Stimulated activated effector memory CD8-positive, alpha-beta T cell treated with anti-CD3 and anti-CD28 coated beads, Interleukin-12 subunit alpha, Interleukin-12 subunit beta, amount 100 ng/mL, for 72 hours (primary cell): ENCODE data around the gene SLC23A2.
"Not testable (repeated sequence)": the region's sequence is repeated elsewhere in the genome, so short reads cannot be mapped to it uniquely, and the experiment has no call there.

ENCODE experiments used
- ATAC-seq: fragments of 150-1000 bp; cut with Tn5 transposase; 2 replicates; pipeline ENCODE4 v1.10.0; 2021
- DNase-seq, 2 donors: peaks; one replicate each; pipeline ENCODE4 v3.0.0; 2021 to 2022; ENCODE audit warnings: low spot score in 2 of 2
- H3K27ac Mint-ChIP-seq: one replicate; pipeline ENCODE4 v1.8.0; 2022; ENCODE audit warnings: mild to moderate bottlenecking, mixed read lengths
- H3K36me3 Mint-ChIP-seq: one replicate; pipeline ENCODE4 v1.8.0; 2022; ENCODE audit warnings: mild to moderate bottlenecking, mixed read lengths
- H3K4me1 Mint-ChIP-seq: one replicate; pipeline ENCODE4 v1.8.0; 2022; ENCODE audit warnings: mixed read lengths
- H3K4me3 Mint-ChIP-seq: one replicate; pipeline ENCODE4 v1.8.0; 2022; ENCODE audit warnings: mild to moderate bottlenecking, mixed read lengths
- H3K9me3 Mint-ChIP-seq: one replicate; pipeline ENCODE4 v1.8.0; 2022; ENCODE audit warnings: mixed read lengths

Gene SLC23A2

DNA sequence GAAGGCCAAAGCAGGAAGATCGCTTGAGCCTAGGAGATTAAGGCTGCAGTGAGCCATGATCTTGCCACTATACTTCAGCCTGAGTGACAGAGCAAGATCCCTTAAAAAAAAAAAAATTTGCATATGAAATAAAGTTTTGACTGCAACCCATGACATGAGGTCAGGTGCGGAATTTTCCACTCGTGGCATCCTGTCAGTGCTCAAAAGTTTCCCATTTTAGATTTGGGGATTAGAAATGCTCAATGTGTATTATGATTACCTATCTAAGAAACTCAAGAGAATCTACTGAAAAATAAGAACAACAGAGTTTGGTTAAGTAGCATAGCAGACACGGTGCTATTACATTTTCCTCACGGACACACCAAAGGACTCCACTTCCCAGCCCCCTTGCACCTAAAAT is 11.7 kb downstream of the SLC23A2 start:
- ATAC-seq (no peak), DNase-seq (no peak)
- Mint-ChIP-seq H3K4me3 (no peak overlapping the region), H3K27ac (no peak overlapping the region), H3K4me1 (peaks cover 13% of the 10 kb centered on the region), H3K36me3 (peaks cover 12% of the 10 kb centered on the region), H3K9me3 (no peaks in the 10 kb centered on the region)

DNA sequence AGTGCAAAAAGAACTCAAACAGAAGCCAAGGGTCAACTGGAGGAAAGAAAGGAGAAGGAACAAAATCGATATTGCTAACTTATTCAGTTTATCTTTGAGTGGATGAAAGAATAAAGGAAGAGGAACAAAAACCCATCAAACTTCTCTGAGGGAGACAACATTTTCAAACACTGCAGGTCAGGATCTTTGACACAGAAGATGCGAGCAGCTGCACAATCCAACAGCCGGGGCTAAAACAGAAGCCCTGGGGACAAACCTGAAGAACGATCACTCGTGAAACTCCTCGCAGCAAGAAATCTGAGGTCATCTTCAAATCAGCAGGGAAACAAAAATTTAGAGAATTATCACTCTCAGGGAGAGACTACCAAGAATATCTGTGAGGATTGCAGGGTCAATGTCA is 14.2 kb downstream of the SLC23A2 start:
- Mint-ChIP-seq H3K36me3 (peaks cover 12% of the 10 kb centered on the region), H3K4me1 (peaks cover 13% of the 10 kb centered on the region), H3K4me3 (no peak overlapping the region), H3K27ac (peak overlapping the region; percentile 32), H3K9me3 (no peaks in the 10 kb centered on the region)
- DNase-seq (no peak), ATAC-seq (no peak)

DNA sequence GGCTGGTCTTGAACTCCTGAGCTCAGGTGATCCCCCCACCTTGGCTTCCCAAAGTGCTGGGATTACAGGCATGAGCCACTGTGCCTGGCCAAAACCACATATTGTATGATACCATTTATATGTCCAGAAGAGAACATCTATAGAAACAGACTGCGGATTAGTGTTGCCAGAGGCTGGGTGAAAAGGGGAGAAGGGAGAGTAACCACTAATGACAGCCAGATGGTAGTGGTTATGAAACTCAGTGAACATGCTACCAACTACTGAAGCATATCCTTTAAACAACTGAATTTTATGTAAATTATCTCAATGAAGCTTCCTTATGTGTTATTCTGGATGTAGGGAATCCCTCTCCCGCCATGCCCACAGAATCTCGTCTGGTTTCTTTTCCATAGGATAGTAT is 15.7 kb downstream of the SLC23A2 start:
- peaks cover 18% of the 10 kb centered on the region for H3K4me1 Mint-ChIP-seq
- no peak for DNase-seq
- no peak overlapping the region for H3K27ac Mint-ChIP-seq
- no peak for ATAC-seq
- no peak overlapping the region for H3K4me3 Mint-ChIP-seq
- peaks cover 12% of the 10 kb centered on the region for H3K36me3 Mint-ChIP-seq
- H3K9me3 Mint-ChIP-seq = no peaks in the 10 kb centered on the region

DNA sequence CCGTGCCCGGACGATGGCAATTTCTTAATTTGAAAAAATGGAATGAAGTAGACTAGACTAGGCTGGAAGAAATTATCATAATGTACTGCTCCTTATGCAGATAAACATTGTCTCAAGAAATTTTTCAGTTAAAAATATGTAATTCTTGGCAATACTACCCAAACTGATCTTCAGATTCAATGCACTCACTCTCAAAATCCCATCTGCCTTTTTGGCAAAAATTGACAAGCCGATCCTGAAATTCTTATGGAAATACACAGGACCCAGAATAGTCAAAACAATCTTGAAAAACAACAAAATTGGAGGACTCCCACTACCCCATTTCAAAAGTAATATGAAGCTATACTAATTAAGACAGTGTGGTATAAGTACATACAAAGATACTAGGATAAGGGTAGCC is 19.0 kb downstream of the SLC23A2 start:
- peaks cover 7% of the 10 kb centered on the region for H3K36me3 Mint-ChIP-seq
- H3K27ac Mint-ChIP-seq = no peak overlapping the region
- H3K4me3 Mint-ChIP-seq = no peak overlapping the region
- ATAC-seq = no peak
- no peak for DNase-seq
- peaks cover 13% of the 10 kb centered on the region for H3K4me1 Mint-ChIP-seq
- H3K9me3 Mint-ChIP-seq = no peaks in the 10 kb centered on the region

DNA sequence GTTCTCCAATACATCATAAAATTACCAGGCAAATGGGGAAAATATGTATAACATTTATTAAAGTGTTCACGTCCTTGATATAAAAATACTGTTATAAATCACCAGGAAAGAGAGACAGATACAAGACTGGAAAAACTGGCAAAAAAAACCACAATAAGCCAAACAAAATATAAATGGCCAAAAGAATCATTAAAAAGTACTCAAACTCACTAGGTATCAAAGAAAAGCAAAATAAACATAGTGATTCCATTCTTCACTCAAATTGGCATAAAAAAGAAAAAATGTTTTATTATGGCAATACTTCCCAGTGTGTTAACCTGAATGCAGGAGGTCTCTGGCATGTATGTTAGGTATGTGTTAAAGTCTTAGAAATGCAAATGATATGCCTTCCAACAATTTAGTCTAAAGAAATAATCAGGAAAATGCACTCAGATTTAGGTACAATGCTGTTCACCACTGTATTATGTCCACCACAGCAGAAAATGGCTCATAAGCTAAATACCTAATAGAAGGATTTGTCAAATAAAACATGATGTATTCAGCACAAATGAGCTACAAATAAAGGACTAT is 21.4 kb downstream of the SLC23A2 start:
- H3K27ac Mint-ChIP-seq = no peak overlapping the region
- H3K4me1 Mint-ChIP-seq = peaks cover 7% of the 10 kb centered on the region
- no peaks in the 10 kb centered on the region for H3K9me3 Mint-ChIP-seq

DNA sequence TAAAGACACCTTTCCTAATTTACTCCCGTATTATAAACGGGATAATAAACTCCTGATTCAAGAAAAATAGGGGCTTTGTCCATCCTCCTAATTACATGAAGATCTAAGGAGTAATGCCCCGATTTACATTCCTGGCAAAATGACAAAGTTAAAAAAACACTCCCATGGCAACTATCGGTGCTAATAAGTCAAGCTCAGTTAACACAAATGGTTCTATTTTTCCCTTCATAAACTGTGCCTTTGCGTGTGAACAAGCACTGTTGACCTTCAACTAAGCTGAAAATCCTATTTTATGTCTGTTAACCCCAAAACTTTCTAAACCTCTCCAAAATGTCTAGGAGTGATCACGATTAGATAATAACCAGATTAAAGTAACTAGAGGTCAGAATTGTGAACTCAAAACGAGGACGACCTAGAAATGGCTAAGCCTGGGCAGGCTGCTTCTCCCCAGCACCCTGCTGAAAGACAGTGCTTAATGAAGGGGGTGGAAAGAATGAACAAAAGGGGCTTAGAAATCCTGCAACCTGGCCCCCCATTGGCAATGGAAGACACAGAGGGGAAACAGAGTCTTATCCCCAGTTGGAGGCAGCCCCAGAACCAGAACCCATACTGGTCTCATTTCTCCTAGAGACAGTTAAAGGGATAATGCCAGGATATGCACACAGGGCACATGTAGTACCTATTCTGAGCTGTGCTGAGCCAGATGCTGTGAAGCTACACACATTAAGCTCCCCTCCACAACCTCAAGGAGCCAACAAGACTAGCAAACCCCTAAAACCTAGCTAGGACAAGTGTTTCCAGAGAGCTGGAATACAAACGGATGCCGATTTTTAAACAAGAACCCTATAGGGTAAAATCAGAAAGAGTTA is 23.0 kb downstream of the SLC23A2 start:
- Mint-ChIP-seq H3K4me1 (peaks cover 14% of the 10 kb centered on the region), H3K27ac (no peak overlapping the region), H3K36me3 (no peaks in the 10 kb centered on the region), H3K4me3 (no peak overlapping the region), H3K9me3 (no peaks in the 10 kb centered on the region)
- DNase-seq (no peak), ATAC-seq (no peak)

More for the DNA sequence above, 21.4 kb downstream of the SLC23A2 start:
- H3K36me3 Mint-ChIP-seq = no peaks in the 10 kb centered on the region
- H3K4me3 Mint-ChIP-seq = no peak overlapping the region
- ATAC-seq = no peak
- no peak for DNase-seq

DNA sequence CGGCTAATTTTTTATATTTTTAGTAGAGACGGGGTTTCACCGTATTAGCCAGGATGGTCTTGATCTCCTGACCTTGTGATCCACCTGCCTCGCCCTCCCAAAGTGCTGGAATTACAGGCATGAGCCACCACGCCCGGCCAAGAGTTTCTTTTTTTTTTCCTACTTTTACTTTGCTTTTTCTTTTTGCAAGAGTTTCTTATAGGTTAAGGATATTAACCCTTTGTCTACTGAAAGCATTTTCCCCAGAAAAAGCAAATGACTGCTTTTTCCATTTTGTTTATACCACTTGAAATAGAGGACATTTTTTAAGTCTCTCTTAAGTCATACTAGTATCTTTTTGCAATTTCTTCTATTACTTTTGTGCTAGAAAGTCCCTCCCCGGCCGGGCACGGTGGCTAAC is 25.3 kb downstream of the SLC23A2 start:
- ATAC-seq, H3K27ac Mint-ChIP-seq, H3K36me3 Mint-ChIP-seq, H3K9me3 Mint-ChIP-seq, H3K4me3 Mint-ChIP-seq, DNase-seq: not testable (repeated sequence)
- H3K4me1 Mint-ChIP-seq = peaks cover 22% of the 10 kb centered on the region

DNA sequence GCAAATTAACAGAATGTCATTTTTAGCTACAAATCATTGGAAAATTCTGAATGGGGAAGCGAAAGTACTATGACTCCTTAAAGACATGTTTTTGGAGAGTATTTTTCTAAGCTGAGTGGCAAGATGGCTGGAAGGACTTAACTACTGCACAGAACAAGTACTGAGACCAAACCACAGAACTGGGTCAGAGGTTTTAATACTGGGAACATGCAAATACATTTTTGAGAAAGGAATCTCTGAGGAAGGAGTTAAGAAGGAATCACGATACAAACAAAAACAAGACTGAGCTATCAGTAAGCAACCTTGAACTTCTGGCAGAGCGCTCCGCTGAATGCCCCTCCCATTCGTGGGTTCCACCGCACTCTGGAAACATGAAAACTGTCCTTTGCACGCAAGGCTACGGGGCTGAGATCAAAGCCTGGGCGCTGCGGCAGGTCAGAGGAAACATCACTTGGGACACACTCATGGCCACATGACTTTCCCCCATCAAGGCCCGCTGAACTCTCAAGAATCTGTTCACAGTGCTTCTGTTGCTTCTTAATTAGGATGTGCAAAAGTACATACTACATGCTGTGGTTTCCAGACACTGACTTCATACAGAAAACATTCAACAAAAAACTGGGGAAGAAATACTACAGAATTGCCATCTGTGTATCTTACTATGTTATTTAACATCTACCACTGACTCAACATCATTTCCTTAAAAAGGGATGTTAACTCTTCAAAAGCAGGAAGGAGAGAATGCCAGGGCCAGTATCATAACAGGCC is 27.8 kb downstream of the SLC23A2 start:
- peak in 1 of 2 donors; percentile 55 for DNase-seq
- Mint-ChIP-seq H3K9me3 (no peaks in the 10 kb centered on the region), H3K27ac (peak overlapping the region; percentile 88), H3K4me1 (peaks cover 16% of the 10 kb centered on the region), H3K4me3 (peak overlapping the region; percentile 11), H3K36me3 (peaks cover 24% of the 10 kb centered on the region)
- ATAC-seq = peak; percentile 69

DNA sequence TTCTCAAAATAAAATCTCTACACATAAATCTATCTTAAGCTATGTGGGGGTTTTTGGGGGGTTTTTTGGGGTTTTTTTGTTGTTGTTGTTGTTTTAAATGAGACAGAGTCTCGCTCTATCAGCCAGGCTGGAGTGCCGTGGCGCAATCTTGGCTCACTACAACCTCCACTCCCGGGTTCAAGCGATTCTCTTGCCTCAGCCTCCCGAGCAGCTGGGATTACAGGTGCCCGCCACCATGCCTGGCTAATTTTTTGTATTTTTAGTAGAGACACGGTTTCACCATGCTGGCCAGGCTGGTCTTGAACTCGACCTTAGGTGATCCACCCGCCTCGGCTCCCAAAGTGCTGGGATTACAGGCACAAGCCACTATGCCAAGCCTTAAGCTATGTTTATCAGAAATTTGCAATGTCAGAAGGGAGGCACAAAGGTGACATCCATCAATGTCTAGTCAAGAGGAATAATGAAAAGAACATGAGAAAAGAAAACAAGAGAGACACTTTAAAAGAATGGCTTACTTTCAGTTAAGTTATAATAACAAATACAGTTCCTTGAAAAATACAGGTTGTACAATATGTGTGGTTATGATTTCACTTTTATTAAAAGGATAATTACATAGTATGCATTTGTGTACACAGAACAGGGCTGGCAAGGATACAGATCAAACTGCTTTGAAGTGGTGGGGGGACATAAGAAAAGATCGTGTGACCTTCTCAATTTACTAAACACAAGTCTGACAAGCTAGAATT is 28.6 kb downstream of the SLC23A2 start:
- Mint-ChIP-seq H3K9me3 (no peaks in the 10 kb centered on the region), H3K27ac (peak overlapping the region; percentile 88), H3K4me3 (peak overlapping the region; percentile 11), H3K4me1 (peaks cover 22% of the 10 kb centered on the region), H3K36me3 (peaks cover 32% of the 10 kb centered on the region)
- DNase-seq (no peak), ATAC-seq (no peak)

DNA sequence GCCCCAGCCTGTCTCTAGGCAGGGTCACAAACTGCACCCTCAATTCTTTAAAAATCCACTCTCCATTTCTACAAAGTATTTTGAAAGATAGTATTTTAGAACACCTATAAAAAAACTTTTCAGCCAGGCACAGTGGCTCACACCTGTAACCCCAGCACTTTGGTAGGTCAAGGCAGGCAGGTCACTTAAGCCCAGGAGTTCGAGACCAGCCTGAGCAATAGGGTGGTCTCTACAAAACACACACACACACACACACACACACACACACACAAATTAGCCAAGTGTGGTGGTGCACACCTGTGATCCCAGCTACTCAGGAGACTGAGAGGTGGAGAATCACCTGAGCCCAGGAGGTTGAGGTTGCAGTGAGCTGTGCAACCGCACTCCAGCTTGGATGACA is 30.2 kb downstream of the SLC23A2 start:
- Mint-ChIP-seq H3K4me3 (no peak overlapping the region), H3K9me3 (no peaks in the 10 kb centered on the region), H3K4me1 (peaks cover 23% of the 10 kb centered on the region), H3K36me3 (peaks cover 36% of the 10 kb centered on the region), H3K27ac (no peak overlapping the region)
- ATAC-seq = no peak
- no peak for DNase-seq

DNA sequence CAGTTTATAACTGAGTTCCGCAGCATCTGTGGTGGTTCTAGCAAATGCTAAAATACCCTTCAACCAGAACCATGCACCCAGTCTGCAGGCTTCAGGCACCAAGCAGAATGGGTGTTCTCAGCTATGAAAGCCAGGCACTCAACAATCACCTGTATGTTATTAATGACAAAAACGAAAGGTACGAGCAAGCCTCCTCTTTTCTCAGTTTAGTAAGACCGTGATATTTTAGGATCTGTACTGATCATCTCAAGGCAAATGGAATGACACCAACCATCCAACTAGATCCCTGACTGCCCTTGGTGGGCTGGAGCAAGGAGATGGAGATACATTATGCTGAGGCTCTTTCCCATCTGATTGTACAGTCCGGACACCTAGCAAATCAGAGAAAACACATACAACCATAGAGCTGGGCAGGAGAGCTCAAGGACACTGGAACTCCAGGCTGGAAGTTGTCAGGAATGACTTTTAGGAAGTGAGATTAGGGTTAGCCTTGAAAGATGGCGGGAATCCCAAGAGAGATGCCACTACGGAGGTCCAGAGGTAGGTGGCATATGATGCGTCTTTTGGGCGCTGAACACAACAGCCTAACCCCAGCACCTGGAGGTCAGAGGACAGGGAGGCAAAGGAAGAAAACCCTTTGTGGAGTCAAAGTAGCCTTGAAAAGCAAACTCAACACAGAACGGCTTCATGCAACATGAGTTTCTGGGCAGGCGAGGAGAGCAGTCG is 33.4 kb downstream of the SLC23A2 start:
- Mint-ChIP-seq H3K36me3 (peaks cover 36% of the 10 kb centered on the region), H3K27ac (peak overlapping the region; percentile 67), H3K9me3 (no peaks in the 10 kb centered on the region), H3K4me3 (no peak overlapping the region), H3K4me1 (peaks cover 12% of the 10 kb centered on the region)
- no peak for DNase-seq
- ATAC-seq = no peak

DNA sequence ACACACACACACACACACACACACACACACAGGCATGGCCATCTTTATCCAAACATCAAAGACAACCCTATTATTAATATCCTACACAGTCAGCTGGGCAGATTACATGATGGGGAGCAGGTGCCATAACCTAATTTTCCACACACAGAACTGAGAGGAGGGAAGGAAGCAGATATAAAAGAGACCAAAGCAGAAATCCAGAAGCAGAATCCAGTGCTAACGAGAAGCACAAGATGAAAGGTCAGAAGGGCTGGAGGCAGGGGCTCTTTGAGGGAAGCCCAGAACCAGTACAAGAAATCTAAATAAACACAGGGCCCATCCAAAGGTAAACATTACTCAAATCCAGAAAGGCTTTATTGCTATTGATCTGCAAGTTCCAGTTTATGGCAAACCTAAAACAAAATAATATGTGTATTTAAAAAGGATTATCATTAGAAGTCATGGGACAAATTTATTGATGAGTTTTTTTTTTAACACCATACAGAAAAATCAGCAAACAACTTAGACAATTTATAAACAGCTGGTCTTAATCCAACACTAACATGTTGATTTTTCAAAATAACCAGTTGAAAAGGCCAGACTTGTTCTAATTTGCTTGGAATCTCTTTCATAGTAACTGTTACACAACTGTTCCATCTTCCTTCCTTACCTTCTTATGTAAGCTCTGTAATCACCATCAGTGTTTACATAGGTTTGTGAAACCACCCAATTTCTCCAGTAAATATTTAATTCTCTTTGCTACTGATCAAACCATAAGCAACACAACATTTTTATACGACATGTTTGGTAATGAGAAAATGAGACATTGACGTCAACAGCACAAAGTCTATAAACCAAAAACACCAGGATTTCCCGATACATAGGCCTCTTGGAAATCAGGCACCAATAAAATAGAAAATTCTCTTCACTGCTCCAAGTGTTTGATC is 34.2 kb downstream of the SLC23A2 start:
- ATAC-seq = no peak
- Mint-ChIP-seq H3K27ac (peak overlapping the region; percentile 67), H3K4me1 (peaks cover 12% of the 10 kb centered on the region)

DNA sequence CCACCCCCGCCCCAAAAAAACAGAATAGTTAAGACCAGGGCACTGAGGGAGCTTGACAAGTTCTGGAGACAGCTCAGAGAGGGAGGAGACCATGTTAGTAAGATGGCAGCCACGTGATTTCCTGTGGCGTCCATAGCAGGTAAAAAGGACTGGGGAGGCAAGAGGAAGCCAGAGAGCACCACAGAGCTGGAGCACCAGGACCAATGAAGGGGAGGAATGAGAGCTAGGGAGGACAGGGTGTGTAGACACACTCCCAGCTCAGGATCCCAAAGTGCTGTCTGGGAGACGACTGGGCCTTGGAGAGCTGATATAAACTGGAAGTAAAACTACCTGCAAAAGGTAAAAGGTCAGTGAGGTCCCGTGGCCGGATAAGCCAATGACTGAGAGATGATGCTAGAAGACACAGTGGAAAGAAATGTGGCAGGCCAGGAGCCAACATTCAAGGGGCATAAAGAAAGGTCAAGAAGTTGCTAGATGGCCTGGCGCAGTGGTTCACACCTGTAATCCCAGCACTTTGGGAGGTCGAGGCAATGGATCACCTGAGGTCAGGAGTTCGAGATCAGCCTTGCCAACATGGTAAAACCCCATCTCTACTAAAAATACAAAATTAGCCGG is 39.0 kb downstream of the SLC23A2 start:
- ATAC-seq = peak; percentile 90
- DNase-seq = no peak
- Mint-ChIP-seq H3K27ac (peak overlapping the region; percentile 87), H3K9me3 (peaks cover 3% of the 10 kb centered on the region), H3K36me3 (peaks cover under 1% of the 10 kb centered on the region), H3K4me1 (peaks cover 14% of the 10 kb centered on the region), H3K4me3 (peak overlapping the region; percentile 33)

More for the DNA sequence above, 34.2 kb downstream of the SLC23A2 start:
- peaks cover 36% of the 10 kb centered on the region for H3K36me3 Mint-ChIP-seq
- DNase-seq = no peak
- no peak overlapping the region for H3K4me3 Mint-ChIP-seq
- H3K9me3 Mint-ChIP-seq = peaks cover 3% of the 10 kb centered on the region
